GM18498 (cell line): ENCODE data around the gene OR56A5.

Experiments
- ATAC-seq: cut with Tn5 transposase; IDR thresholded peaks from one replicate; pipeline ENCODE4 v1.9.1; 2021; ENCODE audit warnings: mild to moderate bottlenecking, moderate library complexity; ENCODE audit not compliant: unreplicated experiment

The OR56A5 gene

GRCh38 chr11:5933116-5933515 lies 35.2 kb downstream of the OR56A5 start:
- ATAC-seq = no peak

GRCh38 chr11:5932671-5933070 lies 35.6 kb downstream of the OR56A5 start:
- no peak for ATAC-seq

GRCh38 chr11:5931061-5931460 lies 37.2 kb downstream of the OR56A5 start:
- no peak for ATAC-seq

- ATAC-seq = no peak
These were observed 37.7 kb downstream of the OR56A5 start for GRCh38 chr11:5930614-5931013.

GRCh38 chr11:5929571-5930368 lies 38.5 kb downstream of the OR56A5 start:
- no peak for ATAC-seq

- ATAC-seq = no peak
These were observed 39.5 kb downstream of the OR56A5 start for GRCh38 chr11:5928811-5929210.

- ATAC-seq = no peak
These were observed 40.0 kb downstream of the OR56A5 start for GRCh38 chr11:5928271-5928670.

- no peak for ATAC-seq
These were observed 44.5 kb downstream of the OR56A5 start for GRCh38 chr11:5923794-5924193.

- ATAC-seq = peak; percentile 37
These were observed 44.9 kb downstream of the OR56A5 start for GRCh38 chr11:5923427-5923776.

GRCh38 chr11:5922749-5923426 lies 45.4 kb downstream of the OR56A5 start:
- ATAC-seq = peak; percentile 73
